B cell (primary cell): ENCODE results near the gene COL4A1. TPM values are rescaled to one million over a fixed set of nuclear protein-coding genes. Genes with fewer than 3 reads are reported as not detected.

Experiments
- ATAC-seq: fragments of 200-7000 bp; cut with Tn5 transposase; one replicate; pipeline ENCODE4 v1.10.0; 2021; ENCODE audit warnings: low read depth, mild to moderate bottlenecking, moderate number of reproducible peaks, moderate library complexity
- CTCF ChIA-PET: fragments of 350-600 bp; sonication (Branson Sonifier 250); formaldehyde crosslinking; loops from one replicate; lab custom pipeline; 2021; ENCODE audit warnings: antibody characterized with exemption, inconsistent platforms; lab: Charles Lee
- POLR2A ChIA-PET: fragments of 350-600 bp; sonication (Branson Sonifier 250); formaldehyde crosslinking; loops from one replicate; lab custom pipeline; 2021; ENCODE audit warnings: antibody characterized with exemption; lab: Charles Lee
- DNase-seq: peaks from one replicate; pipeline ENCODE4 v3.0.0; 2013
- H2AFZ ChIP-seq: 2 replicates; pipeline ENCODE4 v1.6.1; 2012; ENCODE audit warnings: mild to moderate bottlenecking, low read depth, low read length; ENCODE audit not compliant: insufficient read depth, poor library complexity, severe bottlenecking
- H3K27ac ChIP-seq, 2 donors: 1 replicate in 1 of 2; 2 replicates in 1 of 2; pipeline ENCODE4 v1.5.1; 2012 to 2013; ENCODE audit warnings: low read length in 2 of 2, mild to moderate bottlenecking in 2 of 2, moderate library complexity in 1 of 2
- H3K27me3 ChIP-seq, 4 experiments: fragments of 200-600 bp in 1 of 4; sonication (generic) in 1 of 4; replicated peaks in 1 of 4; 1 replicate in 2 of 4; 2 replicates in 2 of 4; pipeline versions ENCODE4 v1.6.1 to v1.7.0; 2013 to 2016; ENCODE audit warnings: low read length in 3 of 4, mild to moderate bottlenecking in 2 of 4, mixed read lengths in 1 of 4, moderate library complexity in 1 of 4; ENCODE audit not compliant: insufficient read depth in 4 of 4, control insufficient read depth in 3 of 4; ENCODE audit errors: control extremely low read depth in 1 of 4
- H3K36me3 ChIP-seq, 2 experiments: replicated peaks in 1 of 2; 1 replicate in 1 of 2; 2 replicates in 1 of 2; pipeline versions ENCODE4 v1.6.1 to v1.7.1; 2013; ENCODE audit warnings: low read length in 1 of 2; ENCODE audit not compliant: insufficient read depth in 2 of 2, control insufficient read depth in 1 of 2; ENCODE audit errors: control extremely low read depth in 1 of 2, extremely low read depth in 1 of 2
- H3K4me1 ChIP-seq, 2 donors: fragments of 200-600 bp in 1 of 2; sonication (generic) in 1 of 2; 1 replicate in 1 of 2; 2 replicates in 1 of 2; pipeline versions ENCODE4 v1.5.1 to v1.6.1; 2013 to 2017; ENCODE audit warnings: low read length in 2 of 2; ENCODE audit not compliant: control insufficient read depth in 2 of 2, insufficient read depth in 2 of 2
- H3K4me2 ChIP-seq: replicated peaks from 2 replicates; pipeline ENCODE3; 2012; ENCODE audit warnings: mild to moderate bottlenecking, low read depth, low read length; ENCODE audit not compliant: poor library complexity, severe bottlenecking
- H3K4me3 ChIP-seq, 5 experiments: fragments of 200-600 bp in 1 of 5; sonication (generic) in 1 of 5; 1 replicate in 3 of 5; 2 replicates in 2 of 5; pipeline versions ENCODE4 v1.5.1 to v1.7.0; 2011 to 2016; ENCODE audit warnings: low read length in 4 of 5, mild to moderate bottlenecking in 4 of 5, low read depth in 2 of 5, control low read depth in 1 of 5, moderate library complexity in 1 of 5; ENCODE audit not compliant: insufficient read depth in 1 of 5; ENCODE audit errors: control extremely low read depth in 1 of 5, extremely low read depth in 1 of 5
- H3K79me2 ChIP-seq: fragments of 200-600 bp; sonication (generic); one replicate; pipeline ENCODE4 v1.6.0; 2016; ENCODE audit warnings: low read length; ENCODE audit not compliant: control insufficient read depth, insufficient read depth
- H3K9ac ChIP-seq: fragments of 200-600 bp; sonication (generic); 2 replicates; pipeline ENCODE4 v1.6.1; 2017; ENCODE audit warnings: mild to moderate bottlenecking, low read length, moderate library complexity
- H3K9me3 ChIP-seq, 3 donors: one replicate each; pipeline versions ENCODE4 v1.6.1 to v1.7.1; 2013; ENCODE audit warnings: low read length in 2 of 3; ENCODE audit not compliant: control insufficient read depth in 2 of 3, insufficient read depth in 1 of 3; ENCODE audit errors: control extremely low read depth in 1 of 3
- H4K20me1 ChIP-seq: 2 replicates; pipeline ENCODE4 v1.6.0; 2012; ENCODE audit warnings: mild to moderate bottlenecking, low read length; ENCODE audit not compliant: insufficient read depth, control insufficient read depth, poor library complexity, severe bottlenecking
- H3K27ac Mint-ChIP-seq: one replicate; pipeline ENCODE4 v1.8.0; 2021; ENCODE audit warnings: mixed read lengths
- H3K27me3 Mint-ChIP-seq: one replicate; pipeline ENCODE4 v1.8.0; 2021; ENCODE audit warnings: mixed read lengths
- H3K4me1 Mint-ChIP-seq: one replicate; pipeline ENCODE4 v1.8.0; 2021; ENCODE audit warnings: mixed read lengths
- H3K4me3 Mint-ChIP-seq: one replicate; pipeline ENCODE4 v1.8.0; 2021; ENCODE audit warnings: mixed read lengths
- H3K9me3 Mint-ChIP-seq: one replicate; pipeline ENCODE4 v1.8.0; 2022; ENCODE audit warnings: mixed read lengths; ENCODE audit not compliant: insufficient read depth
- CTCF ChIP-seq: fragments of 200-600 bp; IDR thresholded peaks from one replicate; pipeline ENCODE4 v1.8.0; 2022; ENCODE audit warnings: antibody characterized with exemption, mild to moderate bottlenecking
- EZH2 ChIP-seq: IDR thresholded peaks from 2 replicates; pipeline ENCODE4 v1.6.1; 2012; ENCODE audit warnings: borderline replicate concordance, low read depth, mild to moderate bottlenecking, moderate library complexity, low read length; ENCODE audit not compliant: insufficient read depth, poor library complexity, severe bottlenecking
- WGBS: methylation state at CpG from one replicate; pipeline ENCODE4 v1.1.5; 2013; ENCODE audit warnings: missing lambda C conversion rate; ENCODE audit not compliant: insufficient coverage; 5-methylcytosine and 5-hydroxymethylcytosine counted together
- intact Hi-C: fragments of 100-400 bp; cut with micrococcal nuclease; formaldehyde crosslinking; loops from one replicate; pipeline ENCODE4 v1.10.0; 2022
- polyA plus RNA-seq: library from polyadenylated mRNA; depleted of rRNA; stranded (reverse); fragments of >200 nt; gene quantifications from 2 replicates; pipeline ENCODE4 v1.2.3, GENCODE V29; 2012
- total RNA-seq, 2 donors: library from RNA; stranded (reverse); fragments of 120-200 nt in 1 of 2; gene quantifications; 1 replicate in 1 of 2; 2 replicates in 1 of 2; pipeline versions ENCODE4 v1.2.3 to v1.2.4, GENCODE V29; 2013 to 2022

The COL4A1 gene
- total and polyA plus RNA-seq, 2 donors (not counting 1 experiment from before 2014, with no cell fraction given) = not detected

- Histone ChIP-seq H3K4me3 (no peak overlapping the region), H3K36me3 (no peaks in the 10 kb centered on the region), H2AFZ (no peak overlapping the region), H3K9me3 (no peaks in the 10 kb centered on the region), H3K4me1 (no peaks in the 10 kb centered on the region), H4K20me1 (no peaks in the 10 kb centered on the region), H3K27me3 (no peaks in the 10 kb centered on the region), H3K4me2 (no peak overlapping the region), H3K9ac (no peak overlapping the region), H3K27ac (no peak overlapping the region), H3K79me2 (no peaks in the 10 kb centered on the region)
- 95% methylated on average over 2 of the region's 5 CpGs for WGBS
- ChIA-PET POLR2A (no interaction called here), CTCF (no interaction called here)
- no peak overlapping the region for H3K4me3 Mint-ChIP-seq
- ATAC-seq = no peak
- peaks cover 3% of the 10 kb centered on the region for H3K27me3 Mint-ChIP-seq
- no peak overlapping the region for H3K27ac Mint-ChIP-seq
- H3K9me3 Mint-ChIP-seq = no peaks in the 10 kb centered on the region
- H3K4me1 Mint-ChIP-seq = no peaks in the 10 kb centered on the region
- intact Hi-C loops = no loop called here
- no peak for DNase-seq
- TF ChIP-seq EZH2 (no peak), CTCF (no peak)
Observed at GRCh38 chr13:110214637-110215036, 92.3 kb downstream of the COL4A1 start.

GRCh38 chr13:110213461-110214074, 93.4 kb downstream of the COL4A1 start:
- Histone ChIP-seq H3K27ac (no peak overlapping the region), H3K4me1 (no peaks in the 10 kb centered on the region), H3K9me3 (no peaks in the 10 kb centered on the region), H4K20me1 (no peaks in the 10 kb centered on the region), H3K4me3 (no peak overlapping the region), H3K9ac (no peak overlapping the region), H3K27me3 (no peaks in the 10 kb centered on the region), H2AFZ (no peak overlapping the region), H3K79me2 (no peaks in the 10 kb centered on the region), H3K36me3 (no peaks in the 10 kb centered on the region), H3K4me2 (no peak overlapping the region)
- H3K4me1 Mint-ChIP-seq = no peaks in the 10 kb centered on the region
- intact Hi-C loops = no loop called here
- CTCF ChIA-PET = interaction anchor here (0.8 kb wide), 1 partner anchor 9 kb away, joined by 4 read pairs; no protein-coding TSS in a partner anchor
- POLR2A ChIA-PET = no interaction called here
- no peak overlapping the region for H3K27ac Mint-ChIP-seq
- H3K9me3 Mint-ChIP-seq = no peaks in the 10 kb centered on the region
- ATAC-seq (no peak), DNase-seq (no peak)
- TF ChIP-seq CTCF (no peak), EZH2 (no peak)
- 88% methylated on average over 9 of the region's 13 CpGs for whole genome bisulfite sequencing
- peaks cover 3% of the 10 kb centered on the region for H3K27me3 Mint-ChIP-seq
- H3K4me3 Mint-ChIP-seq = no peak overlapping the region
